ENCODE measurements around the gene PDE6B. TPM values are rescaled to one million over a fixed set of nuclear protein-coding genes. Genes with fewer than 3 reads are reported as not detected.
"Not testable (repeated sequence)": the region's sequence is repeated elsewhere in the genome, so short reads cannot be mapped to it uniquely, and the experiment has no call there.

Gene PDE6B
- total RNA-seq, 1 experiment from 2014 or later: not detected

GRCh38 chr4:686413-687040 is 61.2 kb downstream of the PDE6B start:
- Histone ChIP-seq H3K4me1 (replicated peaks) (peaks cover 7% of the 10 kb centered on the region), H3K27me3 (replicated peaks) (no peaks in the 10 kb centered on the region), H3K36me3 (no peaks in the 10 kb centered on the region), H3K27ac (no peak overlapping the region), H3K9me3 (replicated peaks) (no peaks in the 10 kb centered on the region), H3K4me3 (no peak overlapping the region)
- no peak for DNase-seq (ENCODE audit: low read depth in 1 of 2, low spot score in 2 of 2)

DNA sequence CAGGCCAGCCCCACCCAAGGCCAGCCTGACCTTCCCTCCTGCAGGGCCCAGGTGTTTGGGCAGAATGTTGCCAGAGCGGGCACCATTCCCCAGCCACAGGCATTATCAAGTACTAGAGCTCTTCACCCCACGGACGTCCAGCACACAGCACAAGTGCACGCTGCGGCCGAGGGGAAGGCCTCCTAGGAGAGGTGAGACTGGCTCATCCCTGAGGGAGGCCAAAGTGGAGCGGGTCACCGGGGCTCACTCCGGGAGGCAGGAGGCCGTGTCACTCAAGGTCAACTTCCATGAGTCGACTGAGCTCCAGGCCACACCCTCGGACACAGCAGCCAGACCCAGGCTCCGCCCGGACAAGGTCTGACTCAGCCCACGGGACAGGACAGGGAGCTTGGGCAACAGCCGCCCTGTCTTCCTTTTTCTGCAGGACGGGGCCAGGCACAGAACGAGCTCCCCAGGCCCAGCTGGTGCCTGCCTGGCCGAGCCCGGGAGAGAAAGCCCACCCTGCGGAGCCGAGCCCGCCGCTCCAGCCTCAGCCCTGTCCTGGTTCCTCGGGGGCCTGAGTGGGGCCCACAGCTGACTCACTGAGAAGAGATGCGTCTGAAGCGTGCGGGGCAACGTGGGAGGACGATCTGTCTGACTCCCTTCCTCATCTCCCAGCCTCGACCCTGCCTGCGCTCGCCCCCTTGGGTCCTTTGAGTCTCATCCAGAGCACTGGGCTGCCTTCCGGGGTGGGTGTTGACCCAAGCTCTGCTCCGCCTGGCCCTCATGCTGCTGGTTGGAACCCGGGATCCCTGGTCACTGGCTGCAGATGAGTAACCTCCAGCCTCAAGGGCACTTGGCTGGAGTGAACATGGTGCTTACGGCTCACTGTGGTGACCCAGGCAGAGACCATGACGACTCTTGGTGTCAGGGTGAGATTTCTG is 61.9 kb downstream of the PDE6B start:
- DNase-seq (ENCODE audit: low read depth in 1 of 2, low spot score in 2 of 2): peak; percentile 27 to 59
- H3K4me3 ChIP-seq: no peak overlapping the region

DNA sequence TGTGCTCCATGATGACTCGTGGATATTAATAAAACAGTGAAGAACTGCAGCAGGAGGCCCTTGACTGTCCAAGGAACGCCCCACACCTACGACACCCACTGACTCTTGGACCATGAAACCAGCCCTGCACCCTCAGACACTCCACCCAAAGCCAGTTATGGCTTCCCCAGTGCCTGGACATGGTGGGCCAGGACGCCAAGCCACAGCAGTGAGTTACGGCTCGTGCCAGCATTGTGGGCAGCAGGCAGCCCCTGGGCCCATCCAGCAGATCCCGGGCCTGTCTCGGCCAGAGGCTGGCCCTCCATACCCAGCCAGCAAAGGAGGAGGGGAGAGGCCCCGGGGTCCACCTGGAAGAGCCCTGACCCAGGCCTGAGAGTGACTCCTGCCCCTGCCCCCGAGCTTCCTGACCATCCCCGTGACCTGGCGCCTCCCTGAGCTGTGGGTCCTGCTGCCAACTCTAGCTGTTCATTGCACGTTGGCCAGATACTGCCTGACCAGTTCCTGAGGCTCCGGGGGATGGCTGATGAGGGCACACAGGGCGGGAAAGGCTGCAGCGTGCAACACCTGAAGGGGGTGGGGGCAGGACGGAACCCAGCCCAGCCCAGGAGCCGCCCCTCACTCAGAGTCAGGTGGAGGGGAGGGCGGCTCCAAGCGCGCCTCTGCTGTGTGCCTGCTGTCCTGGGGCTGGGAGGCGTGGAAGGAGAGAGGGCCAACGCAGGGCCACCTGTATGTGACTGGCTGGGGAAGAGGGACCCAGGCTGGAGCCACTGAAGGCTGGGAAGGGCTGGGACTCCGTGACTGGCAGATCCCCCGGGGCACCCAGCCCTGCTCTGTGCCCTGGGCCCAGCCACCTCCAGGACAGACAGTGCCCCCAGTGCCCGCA is 62.8 kb downstream of the PDE6B start:
- H3K4me1 ChIP-seq (replicated peaks): peaks cover 7% of the 10 kb centered on the region
- H3K36me3 ChIP-seq: no peaks in the 10 kb centered on the region
- H3K27ac ChIP-seq: no peak overlapping the region
- DNase-seq (ENCODE audit: low read depth in 1 of 2, low spot score in 2 of 2): no peak
- no peak overlapping the region for H3K4me3 ChIP-seq
- H3K9me3 ChIP-seq (replicated peaks): no peaks in the 10 kb centered on the region
- no peaks in the 10 kb centered on the region for H3K27me3 ChIP-seq (replicated peaks)

More for the DNA sequence above, 61.9 kb downstream of the PDE6B start:
- H3K9me3 ChIP-seq (replicated peaks): no peaks in the 10 kb centered on the region
- H3K4me1 ChIP-seq (replicated peaks): peaks cover 7% of the 10 kb centered on the region
- H3K27ac ChIP-seq: no peak overlapping the region
- no peaks in the 10 kb centered on the region for H3K27me3 ChIP-seq (replicated peaks)
- no peaks in the 10 kb centered on the region for H3K36me3 ChIP-seq

- Histone ChIP-seq H3K36me3 (no peaks in the 10 kb centered on the region), H3K27me3 (replicated peaks) (no peaks in the 10 kb centered on the region), H3K4me1 (replicated peaks) (peaks cover 7% of the 10 kb centered on the region), H3K4me3 (no peak within 1 kb of the TSS), H3K27ac (no peak within 1 kb of the TSS), H3K9me3 (replicated peaks) (no peaks in the 10 kb centered on the region)
- no peak for DNase-seq (ENCODE audit: low read depth in 1 of 2, low spot score in 2 of 2)
Observed at GRCh38 chr4:688854-689681, 63.7 kb downstream of the PDE6B start, which contains the start of gene SLC49A3. Gene SLC49A3, minus strand, starts transcription at chr4:689151. Its CDS starts 24 bp downstream, at chr4:689127.

DNA sequence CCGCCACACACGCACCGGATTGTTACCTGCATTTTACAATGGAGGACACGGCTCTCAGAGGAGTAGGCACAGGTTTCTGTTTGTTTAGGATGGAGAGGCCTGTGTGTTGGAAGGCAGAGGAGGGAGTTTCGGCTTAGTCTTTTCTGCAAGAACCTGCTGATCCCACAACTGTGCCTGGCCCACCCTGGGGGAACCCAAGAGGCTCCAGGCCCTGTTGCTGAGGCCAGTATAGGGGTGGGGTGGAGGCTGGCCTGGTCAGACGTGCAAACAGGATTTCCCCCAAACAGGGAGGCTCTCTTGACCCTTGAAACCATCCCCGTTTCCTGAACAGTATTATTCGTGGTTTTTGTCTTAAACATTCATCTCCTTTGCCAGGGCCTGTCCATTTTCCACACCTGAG is 64.3 kb downstream of the PDE6B start:
- Histone ChIP-seq H3K4me3 (no peak overlapping the region), H3K9me3 (replicated peaks) (no peaks in the 10 kb centered on the region), H3K4me1 (replicated peaks) (peaks cover 7% of the 10 kb centered on the region), H3K27ac (no peak overlapping the region), H3K27me3 (replicated peaks) (no peaks in the 10 kb centered on the region), H3K36me3 (no peaks in the 10 kb centered on the region)
- DNase-seq (ENCODE audit: low read depth in 1 of 2, low spot score in 2 of 2): no peak

DNA sequence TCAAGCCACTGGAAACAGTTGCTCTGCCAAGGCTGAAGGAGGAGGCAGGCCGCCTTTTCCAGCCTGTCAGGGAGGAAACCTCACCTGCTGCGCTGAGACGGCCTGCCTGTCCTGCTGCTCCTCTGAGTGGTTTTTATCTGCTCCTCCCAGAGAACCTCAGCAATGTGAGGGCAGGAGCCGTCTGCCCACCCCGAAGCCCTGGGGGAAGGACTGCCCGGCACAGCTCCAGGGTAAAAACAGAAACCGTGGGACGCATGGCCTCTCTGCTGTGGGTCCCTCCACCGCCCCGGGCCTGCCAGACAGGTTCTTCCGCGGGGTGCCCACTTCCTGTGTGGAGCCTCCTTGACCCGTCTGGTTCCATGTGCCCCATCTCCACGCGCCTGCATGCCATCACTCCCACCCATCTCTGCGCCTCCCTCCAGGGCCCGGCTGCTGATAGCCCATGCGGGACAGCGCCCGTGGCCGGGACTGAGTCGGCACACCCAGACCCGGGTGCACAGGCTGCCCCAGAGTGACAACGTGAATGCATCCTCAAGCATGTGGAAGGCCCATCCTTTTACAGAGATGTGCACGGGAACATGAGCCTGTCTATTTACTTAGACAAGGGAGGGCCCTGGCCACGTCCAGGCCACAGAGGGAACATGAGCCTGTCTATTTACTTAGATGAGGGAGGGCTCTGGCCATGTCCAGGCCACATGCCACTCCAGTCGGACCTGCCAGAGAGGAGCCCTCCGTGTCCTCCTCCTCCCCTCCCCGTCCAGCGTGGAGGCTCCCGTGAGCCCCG is 67.6 kb downstream of the PDE6B start:
- Histone ChIP-seq H3K4me3 (no peak overlapping the region), H3K4me1 (replicated peaks) (no peaks in the 10 kb centered on the region), H3K27ac (no peak overlapping the region), H3K9me3 (replicated peaks) (no peaks in the 10 kb centered on the region), H3K36me3 (no peaks in the 10 kb centered on the region), H3K27me3 (replicated peaks) (no peaks in the 10 kb centered on the region)
- DNase-seq (ENCODE audit: low read depth in 1 of 2, low spot score in 2 of 2): no peak

GRCh38 chr4:694341-694940 is 69.1 kb downstream of the PDE6B start:
- not testable (repeated sequence) for H3K4me3 ChIP-seq; H3K36me3 ChIP-seq; H3K4me1 ChIP-seq (replicated peaks)

GRCh38 chr4:699816-700580 is 74.6 kb downstream of the PDE6B start:
- H3K27me3 ChIP-seq (replicated peaks): no peaks in the 10 kb centered on the region
- no peaks in the 10 kb centered on the region for H3K4me1 ChIP-seq (replicated peaks)
- DNase-seq (ENCODE audit: low read depth in 1 of 2, low spot score in 2 of 2): no peak
- no peak overlapping the region for H3K27ac ChIP-seq
- H3K9me3 ChIP-seq (replicated peaks): no peaks in the 10 kb centered on the region
- no peak overlapping the region for H3K4me3 ChIP-seq
- no peaks in the 10 kb centered on the region for H3K36me3 ChIP-seq

More at GRCh38 chr4:694341-694940, 69.1 kb downstream of the PDE6B start:
- H3K9me3 ChIP-seq (replicated peaks); DNase-seq (ENCODE audit: low read depth in 1 of 2, low spot score in 2 of 2); H3K27me3 ChIP-seq (replicated peaks); H3K27ac ChIP-seq: not testable (repeated sequence)

- H3K27ac ChIP-seq: no peak overlapping the region
- DNase-seq (ENCODE audit: low read depth in 1 of 2, low spot score in 2 of 2): no peak
- no peaks in the 10 kb centered on the region for H3K9me3 ChIP-seq (replicated peaks)
- H3K36me3 ChIP-seq: peaks cover 1% of the 10 kb centered on the region; the same call in 1 of the 2 replicates
- H3K27me3 ChIP-seq (replicated peaks): no peaks in the 10 kb centered on the region
- no peak overlapping the region for H3K4me3 ChIP-seq
- no peaks in the 10 kb centered on the region for H3K4me1 ChIP-seq (replicated peaks)
Observed at GRCh38 chr4:700587-701264, 75.4 kb downstream of the PDE6B start.

DNA sequence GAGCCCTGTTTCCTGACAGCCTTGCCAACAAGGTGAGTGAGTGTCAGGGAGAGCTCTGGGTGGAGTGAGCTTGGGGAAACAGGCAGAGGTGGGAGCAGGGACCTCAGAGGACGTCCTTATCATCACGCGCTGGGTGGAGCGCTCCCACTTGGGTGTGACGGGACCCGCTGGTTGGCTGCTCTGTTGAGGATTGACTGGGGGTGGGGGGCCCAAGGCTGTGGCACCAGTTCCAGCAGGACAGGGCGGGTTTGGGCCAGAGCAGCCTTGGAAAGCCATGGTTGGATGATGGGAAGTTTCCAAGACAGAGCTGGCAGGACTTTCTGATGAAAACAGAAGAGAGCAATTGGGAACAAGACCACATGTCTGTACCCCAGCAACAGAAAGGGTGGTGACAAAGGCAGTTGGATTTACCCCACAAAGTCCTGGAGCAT is 77.3 kb downstream of the PDE6B start:
- DNase-seq (ENCODE audit: low read depth in 1 of 2, low spot score in 2 of 2): no peak
- no peak overlapping the region for H3K4me3 ChIP-seq
- H3K27me3 ChIP-seq (replicated peaks): no peaks in the 10 kb centered on the region

More for the DNA sequence above, 77.3 kb downstream of the PDE6B start:
- Histone ChIP-seq H3K9me3 (replicated peaks) (no peaks in the 10 kb centered on the region), H3K36me3 (peaks cover 3% of the 10 kb centered on the region; the same call in 1 of the 2 replicates), H3K27ac (no peak overlapping the region), H3K4me1 (replicated peaks) (no peaks in the 10 kb centered on the region)

Data from SJSA1 (cell line).